Neural cell (in vitro differentiated cells): Measurements from ENCODE around the gene RUSF1. TPM values are rescaled to one million over a fixed set of nuclear protein-coding genes. Genes with fewer than 3 reads are reported as not detected.

Experiments
- H2AFZ ChIP-seq: fragments of 200-600, 300-800 bp; sonication (generic), shearing (Covaris generic); 2 replicates; pipeline ENCODE4 v1.6.0; 2014; ENCODE audit warnings: low read depth, mild to moderate bottlenecking, antibody characterized with exemption, low read length, moderate library complexity
- H3F3A ChIP-seq: fragments of 200-600 bp; shearing (Covaris generic); 2 replicates; pipeline ENCODE4 v1.6.1; 2016; ENCODE audit warnings: mild to moderate bottlenecking, moderate library complexity, mixed read lengths, antibody characterized with exemption, low read length; ENCODE audit not compliant: insufficient read depth, poor library complexity, severe bottlenecking
- H3K27ac ChIP-seq: fragments of 200-600, 300-800 bp; sonication (generic), shearing (Covaris generic); 2 replicates; pipeline ENCODE4 v1.5.1; 2014; ENCODE audit warnings: mild to moderate bottlenecking, low read length, moderate library complexity
- H3K27me3 ChIP-seq: fragments of 300-800, 200-600 bp; sonication (generic), shearing (Covaris generic); 2 replicates; pipeline ENCODE4 v1.6.0; 2014; ENCODE audit warnings: mild to moderate bottlenecking, low read depth, low read length, moderate library complexity; ENCODE audit not compliant: insufficient read depth
- H3K36me3 ChIP-seq: fragments of 300-800, 200-600 bp; sonication (generic), shearing (Covaris generic); 2 replicates; pipeline ENCODE4 v1.5.1; 2014; ENCODE audit warnings: mild to moderate bottlenecking, antibody characterized with exemption, low read length, moderate library complexity; ENCODE audit not compliant: insufficient read depth
- H3K4me2 ChIP-seq: fragments of 300-800, 200-600 bp; sonication (generic), shearing (Covaris generic); 2 replicates; pipeline ENCODE4 v1.6.0; 2014; ENCODE audit warnings: mild to moderate bottlenecking, low read length
- H3K4me3 ChIP-seq: fragments of 300-800, 200-600 bp; sonication (generic), shearing (Covaris generic); 2 replicates; pipeline ENCODE4 v1.5.1; 2014; ENCODE audit warnings: mild to moderate bottlenecking, low read length, moderate library complexity
- H3K79me2 ChIP-seq: fragments of 200-600 bp; shearing (Covaris generic); replicated peaks from 2 replicates; pipeline ENCODE4 v1.6.0; 2014; ENCODE audit warnings: mild to moderate bottlenecking, low read length, moderate library complexity; ENCODE audit not compliant: insufficient read depth
- H3K9ac ChIP-seq: fragments of 300-800, 200-600 bp; sonication (generic), shearing (Covaris generic); 2 replicates; pipeline ENCODE4 v1.6.1; 2016; ENCODE audit warnings: mild to moderate bottlenecking, low read length, mixed read lengths
- H3K9me2 ChIP-seq: fragments of 200-600 bp; shearing (Covaris generic); 2 replicates; pipeline ENCODE4 v1.6.1; 2016; ENCODE audit warnings: mild to moderate bottlenecking, low read length, mixed read lengths; ENCODE audit not compliant: insufficient read depth
- H3K9me3 ChIP-seq: fragments of 200-600, 300-800 bp; sonication (generic), shearing (Covaris generic); 2 replicates; pipeline ENCODE4 v1.6.1; 2016; ENCODE audit warnings: mild to moderate bottlenecking, mixed run types, low read length, moderate library complexity, mixed read lengths
- H4K20me1 ChIP-seq: fragments of 200-600 bp; shearing (Covaris generic); 2 replicates; pipeline ENCODE4 v1.6.1; 2016; ENCODE audit warnings: mild to moderate bottlenecking, mixed run types; ENCODE audit not compliant: insufficient read depth
- EP300 ChIP-seq: fragments of 450-650 bp; conservative IDR thresholded peaks from 2 replicates; pipeline ENCODE4 v1.6.1; 2014; ENCODE audit warnings: antibody characterized with exemption, mild to moderate bottlenecking, moderate library complexity; ENCODE audit not compliant: poor library complexity, severe bottlenecking
- EZH2 ChIP-seq: fragments of 200-600, 300-800 bp; shearing (Covaris generic), sonication (generic); IDR thresholded peaks from 2 replicates; pipeline ENCODE4 v1.6.1; 2014; ENCODE audit warnings: antibody characterized with exemption, low read length, borderline replicate concordance, mild to moderate bottlenecking; ENCODE audit not compliant: insufficient read depth, poor library complexity, severe bottlenecking
- MXI1 ChIP-seq: fragments of 450-650 bp; conservative IDR thresholded peaks from 2 replicates; pipeline ENCODE4 v1.6.1; 2014; ENCODE audit warnings: antibody characterized with exemption, mild to moderate bottlenecking; ENCODE audit not compliant: poor library complexity, severe bottlenecking
- POLR2AphosphoS5 ChIP-seq: IDR thresholded peaks from 2 replicates; pipeline ENCODE4 v1.6.1; 2012
- RAD21 ChIP-seq: fragments of 450-650 bp; conservative IDR thresholded peaks from 2 replicates; pipeline ENCODE4 v1.6.1; 2014; ENCODE audit warnings: antibody characterized with exemption, mild to moderate bottlenecking, moderate library complexity
- SMC3 ChIP-seq: fragments of 450-650 bp; conservative IDR thresholded peaks from 2 replicates; pipeline ENCODE4 v1.6.1; 2014; ENCODE audit warnings: antibody characterized with exemption, mild to moderate bottlenecking, moderate library complexity; ENCODE audit not compliant: poor library complexity
- TAF1 ChIP-seq: IDR thresholded peaks from 2 replicates; pipeline ENCODE4 v1.6.1; 2012; ENCODE audit warnings: low read depth
- polyA plus RNA-seq: library from polyadenylated mRNA; depleted of rRNA; stranded (reverse); fragments of >200 nt; gene quantifications from 2 replicates; pipeline ENCODE4 v1.2.3, GENCODE V29; 2014
- TF ChIP-seq, protein P1 (sequence below): fragments of 450-650 bp; IDR thresholded peaks from 2 replicates; pipeline ENCODE4 v1.5.1; 2014; ENCODE audit warnings: antibody characterized with exemption, mild to moderate bottlenecking, moderate library complexity; ENCODE audit not compliant: poor library complexity, severe bottlenecking
- TF ChIP-seq, protein P2 (sequence below): IDR thresholded peaks from 2 replicates; pipeline ENCODE4 v1.6.1; 2012; ENCODE audit warnings: borderline replicate concordance

RUSF1 gene
- polyA plus RNA-seq, 1 donor from 2014 or later = 108 TPM

DNA sequence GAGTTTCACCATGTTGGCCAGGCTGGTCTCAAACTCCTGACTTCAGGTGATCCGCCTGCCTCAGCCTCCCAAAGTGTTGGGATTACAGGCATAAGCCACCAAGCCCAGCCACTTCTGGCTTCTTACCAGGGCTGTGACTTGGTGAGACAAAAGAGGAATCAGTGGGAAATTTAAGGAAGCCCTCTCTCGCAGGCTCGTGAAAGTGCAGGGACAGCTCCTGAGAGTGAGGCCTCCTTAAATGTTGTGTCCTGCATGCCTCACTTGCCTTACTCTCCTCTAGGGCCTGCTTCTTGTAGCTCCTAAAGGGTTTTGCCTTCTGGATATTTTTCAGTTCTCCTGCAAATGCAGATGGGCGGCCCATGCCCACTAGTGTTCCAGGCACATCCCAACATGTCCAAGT, 24.7 kb upstream of the RUSF1 start:
- TF ChIP-seq POLR2AphosphoS5 (no peak), MXI1 (no peak)
- Histone ChIP-seq H3K9me2 (no peaks in the 10 kb centered on the region), H3K27ac (no peak overlapping the region), H3K4me2 (no peak overlapping the region), H3F3A (no peaks in the 10 kb centered on the region), H3K36me3 (no peaks in the 10 kb centered on the region), H2AFZ (no peak overlapping the region), H3K4me3 (no peak overlapping the region), H4K20me1 (no peaks in the 10 kb centered on the region), H3K9me3 (no peaks in the 10 kb centered on the region), H3K9ac (no peak overlapping the region), H3K79me2 (no peaks in the 10 kb centered on the region), H3K27me3 (peaks cover 39% of the 10 kb centered on the region)

DNA sequence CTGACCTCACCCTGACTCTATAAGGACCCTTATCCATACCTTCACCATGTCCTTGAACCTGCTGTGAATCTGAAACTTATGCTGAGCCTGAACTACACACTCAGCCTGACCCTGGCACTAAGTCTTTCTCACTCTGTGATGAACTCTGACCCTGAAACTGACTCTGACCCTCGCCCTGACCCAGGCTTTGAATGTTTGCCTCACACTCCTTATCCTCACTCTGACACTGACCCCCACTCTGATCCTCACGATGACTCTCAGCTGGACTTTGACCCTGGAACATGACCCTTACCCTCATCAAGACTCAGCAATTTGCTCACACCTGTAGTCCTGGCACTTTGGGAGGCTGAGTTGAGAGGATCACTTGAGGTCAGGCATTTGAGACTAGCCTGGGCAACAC, 23.9 kb upstream of the RUSF1 start:
- H3K79me2 ChIP-seq = no peaks in the 10 kb centered on the region
- peaks cover 44% of the 10 kb centered on the region for H3K27me3 ChIP-seq
- no peak overlapping the region for H2AFZ ChIP-seq
- H3K9me3 ChIP-seq = no peaks in the 10 kb centered on the region
- H4K20me1 ChIP-seq = no peaks in the 10 kb centered on the region
- no peak overlapping the region for H3K4me3 ChIP-seq
- no peaks in the 10 kb centered on the region for H3F3A ChIP-seq
- no peaks in the 10 kb centered on the region for H3K36me3 ChIP-seq
- H3K9me2 ChIP-seq = no peaks in the 10 kb centered on the region
- H3K4me2 ChIP-seq = no peak overlapping the region
- no peak for TF ChIP-seq RAD21
- TF ChIP-seq POLR2AphosphoS5 = no peak
- TF ChIP-seq MXI1 = no peak
- TF ChIP-seq, protein P1, sequence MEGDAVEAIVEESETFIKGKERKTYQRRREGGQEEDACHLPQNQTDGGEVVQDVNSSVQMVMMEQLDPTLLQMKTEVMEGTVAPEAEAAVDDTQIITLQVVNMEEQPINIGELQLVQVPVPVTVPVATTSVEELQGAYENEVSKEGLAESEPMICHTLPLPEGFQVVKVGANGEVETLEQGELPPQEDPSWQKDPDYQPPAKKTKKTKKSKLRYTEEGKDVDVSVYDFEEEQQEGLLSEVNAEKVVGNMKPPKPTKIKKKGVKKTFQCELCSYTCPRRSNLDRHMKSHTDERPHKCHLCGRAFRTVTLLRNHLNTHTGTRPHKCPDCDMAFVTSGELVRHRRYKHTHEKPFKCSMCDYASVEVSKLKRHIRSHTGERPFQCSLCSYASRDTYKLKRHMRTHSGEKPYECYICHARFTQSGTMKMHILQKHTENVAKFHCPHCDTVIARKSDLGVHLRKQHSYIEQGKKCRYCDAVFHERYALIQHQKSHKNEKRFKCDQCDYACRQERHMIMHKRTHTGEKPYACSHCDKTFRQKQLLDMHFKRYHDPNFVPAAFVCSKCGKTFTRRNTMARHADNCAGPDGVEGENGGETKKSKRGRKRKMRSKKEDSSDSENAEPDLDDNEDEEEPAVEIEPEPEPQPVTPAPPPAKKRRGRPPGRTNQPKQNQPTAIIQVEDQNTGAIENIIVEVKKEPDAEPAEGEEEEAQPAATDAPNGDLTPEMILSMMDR = no peak
- no peak for TF ChIP-seq EZH2
- TF ChIP-seq TAF1 = no peak
- TF ChIP-seq, protein P2, sequence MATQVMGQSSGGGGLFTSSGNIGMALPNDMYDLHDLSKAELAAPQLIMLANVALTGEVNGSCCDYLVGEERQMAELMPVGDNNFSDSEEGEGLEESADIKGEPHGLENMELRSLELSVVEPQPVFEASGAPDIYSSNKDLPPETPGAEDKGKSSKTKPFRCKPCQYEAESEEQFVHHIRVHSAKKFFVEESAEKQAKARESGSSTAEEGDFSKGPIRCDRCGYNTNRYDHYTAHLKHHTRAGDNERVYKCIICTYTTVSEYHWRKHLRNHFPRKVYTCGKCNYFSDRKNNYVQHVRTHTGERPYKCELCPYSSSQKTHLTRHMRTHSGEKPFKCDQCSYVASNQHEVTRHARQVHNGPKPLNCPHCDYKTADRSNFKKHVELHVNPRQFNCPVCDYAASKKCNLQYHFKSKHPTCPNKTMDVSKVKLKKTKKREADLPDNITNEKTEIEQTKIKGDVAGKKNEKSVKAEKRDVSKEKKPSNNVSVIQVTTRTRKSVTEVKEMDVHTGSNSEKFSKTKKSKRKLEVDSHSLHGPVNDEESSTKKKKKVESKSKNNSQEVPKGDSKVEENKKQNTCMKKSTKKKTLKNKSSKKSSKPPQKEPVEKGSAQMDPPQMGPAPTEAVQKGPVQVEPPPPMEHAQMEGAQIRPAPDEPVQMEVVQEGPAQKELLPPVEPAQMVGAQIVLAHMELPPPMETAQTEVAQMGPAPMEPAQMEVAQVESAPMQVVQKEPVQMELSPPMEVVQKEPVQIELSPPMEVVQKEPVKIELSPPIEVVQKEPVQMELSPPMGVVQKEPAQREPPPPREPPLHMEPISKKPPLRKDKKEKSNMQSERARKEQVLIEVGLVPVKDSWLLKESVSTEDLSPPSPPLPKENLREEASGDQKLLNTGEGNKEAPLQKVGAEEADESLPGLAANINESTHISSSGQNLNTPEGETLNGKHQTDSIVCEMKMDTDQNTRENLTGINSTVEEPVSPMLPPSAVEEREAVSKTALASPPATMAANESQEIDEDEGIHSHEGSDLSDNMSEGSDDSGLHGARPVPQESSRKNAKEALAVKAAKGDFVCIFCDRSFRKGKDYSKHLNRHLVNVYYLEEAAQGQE = no peak
- TF ChIP-seq EP300 = no peak
- TF ChIP-seq SMC3 = no peak
- H3K27ac ChIP-seq = no peak overlapping the region
- no peak overlapping the region for H3K9ac ChIP-seq

DNA sequence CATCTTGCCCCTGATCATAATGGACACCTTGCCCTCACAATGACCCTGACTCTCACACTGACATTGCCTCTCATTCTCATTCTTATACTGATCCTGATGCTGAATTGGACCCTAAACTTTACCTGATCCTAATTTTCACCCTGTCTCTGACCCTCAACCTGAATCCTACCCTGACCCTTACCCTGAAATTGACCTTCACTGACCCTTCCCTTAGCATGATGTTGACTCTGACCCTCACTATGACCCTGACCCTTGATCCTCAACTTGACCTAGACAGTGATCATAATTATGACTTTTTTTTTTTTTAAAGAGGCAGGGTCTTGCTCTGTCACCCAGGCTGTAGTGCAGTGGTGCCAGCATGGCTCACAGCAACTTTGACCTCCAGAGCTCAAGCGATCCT, 22.9 kb upstream of the RUSF1 start:
- H3K36me3 ChIP-seq = no peaks in the 10 kb centered on the region
- no peaks in the 10 kb centered on the region for H3K9me3 ChIP-seq
- no peak overlapping the region for H2AFZ ChIP-seq
- H4K20me1 ChIP-seq = no peaks in the 10 kb centered on the region
- no peak overlapping the region for H3K27ac ChIP-seq
- no peak overlapping the region for H3K9ac ChIP-seq
- TF ChIP-seq SMC3 (no peak), MXI1 (no peak), TAF1 (no peak), RAD21 (no peak), POLR2AphosphoS5 (no peak), EP300 (no peak), EZH2 (no peak)
- TF ChIP-seq, protein P2 = no peak
- TF ChIP-seq, protein P1 = no peak
- H3K79me2 ChIP-seq = no peaks in the 10 kb centered on the region
- H3K27me3 ChIP-seq = peaks cover 44% of the 10 kb centered on the region
- no peaks in the 10 kb centered on the region for H3F3A ChIP-seq
- H3K4me3 ChIP-seq = no peak overlapping the region
- H3K4me2 ChIP-seq = no peak overlapping the region
- no peaks in the 10 kb centered on the region for H3K9me2 ChIP-seq
